ENCODE measurements around the gene TEX26. TPM values are rescaled to one million over a fixed set of nuclear protein-coding genes. Genes with fewer than 3 reads are reported as not detected.

The TEX26 gene
- total RNA-seq, 1 experiment from 2014 or later, result not detected

DNA sequence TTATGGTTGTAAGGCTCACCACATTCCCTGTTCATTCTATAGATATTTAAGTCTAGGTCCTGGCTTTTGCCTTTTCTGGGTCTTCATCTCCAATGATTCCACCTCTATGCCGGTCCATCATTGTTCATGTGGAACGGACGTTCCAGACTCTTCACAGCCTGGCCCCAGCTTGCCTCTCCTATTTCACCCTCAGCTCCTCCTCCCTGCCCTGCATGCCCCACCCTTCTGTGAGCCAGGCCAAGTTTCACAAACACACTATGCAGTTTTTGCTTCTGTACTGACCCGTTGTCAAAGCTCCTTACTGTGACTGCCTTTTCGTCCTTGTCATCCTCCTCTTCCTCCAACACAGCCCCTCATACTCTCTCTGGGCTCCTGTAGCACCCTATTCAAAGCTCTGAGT lies 31.3 kb downstream of the TEX26 start:
- in situ Hi-C loops (cut with HindIII; ENCODE audit: low pct_unique_long_range_greater_than_20kb, low sequenced_read_pairs), result no loop called here
- peak; percentile 10 for DNase-seq (ENCODE audit: low read depth, low spot score)

GRCh38 chr13:30965380-30965779 lies 32.9 kb downstream of the TEX26 start:
- DNase-seq (ENCODE audit: low read depth, low spot score), result no peak
- in situ Hi-C loops (cut with HindIII; ENCODE audit: low pct_unique_long_range_greater_than_20kb, low sequenced_read_pairs), result no loop called here

- in situ Hi-C loops (cut with HindIII; ENCODE audit: low pct_unique_long_range_greater_than_20kb, low sequenced_read_pairs), result no loop called here
- DNase-seq (ENCODE audit: low read depth, low spot score), result no peak
These were observed 33.6 kb downstream of the TEX26 start for GRCh38 chr13:30966101-30966500.

DNA sequence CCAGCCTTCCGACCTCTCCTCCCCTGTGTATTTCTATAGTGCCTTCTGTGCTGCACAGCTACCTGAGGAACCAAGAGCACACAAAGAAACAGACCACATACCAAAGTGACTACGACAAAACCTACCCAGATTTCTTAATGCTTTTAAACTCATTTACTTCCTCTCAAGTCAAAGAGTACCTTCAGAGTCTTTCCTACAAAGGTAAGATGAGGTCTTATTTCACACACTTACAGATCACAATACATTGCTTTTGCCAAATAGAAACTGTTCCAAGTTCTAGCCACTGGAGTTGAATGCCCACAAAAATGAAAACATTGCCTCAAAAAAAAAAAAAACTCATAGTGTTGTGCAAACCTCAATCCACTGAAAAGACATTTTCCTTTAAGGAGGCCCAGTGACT lies 36.4 kb downstream of the TEX26 start:
- in situ Hi-C loops (cut with HindIII; ENCODE audit: low pct_unique_long_range_greater_than_20kb, low sequenced_read_pairs), result no loop called here

DNA sequence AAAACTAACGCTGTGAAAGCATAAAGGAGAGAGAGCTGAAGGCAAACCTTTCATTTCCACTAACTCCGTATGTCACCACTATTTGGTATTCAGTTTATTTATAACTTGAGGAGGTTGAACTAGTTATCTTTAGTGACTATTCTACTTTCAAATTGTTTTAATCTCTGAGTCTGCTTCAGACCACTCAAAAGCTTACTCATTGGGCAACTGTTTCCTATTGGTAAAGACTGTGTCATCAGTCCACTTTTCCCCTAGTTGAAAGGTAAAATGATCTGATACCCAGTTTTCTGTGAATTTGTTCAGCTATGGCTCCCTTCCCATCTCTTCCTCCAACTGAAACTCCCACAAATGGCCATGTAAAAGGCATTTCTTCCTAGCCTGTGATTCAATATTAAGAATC lies 39.1 kb downstream of the TEX26 start:
- in situ Hi-C loops (cut with HindIII; ENCODE audit: low pct_unique_long_range_greater_than_20kb, low sequenced_read_pairs), result no loop called here
- no peak for DNase-seq (ENCODE audit: low read depth, low spot score)

More for the DNA sequence above, 36.4 kb downstream of the TEX26 start:
- no peak for DNase-seq (ENCODE audit: low read depth, low spot score)

DNA sequence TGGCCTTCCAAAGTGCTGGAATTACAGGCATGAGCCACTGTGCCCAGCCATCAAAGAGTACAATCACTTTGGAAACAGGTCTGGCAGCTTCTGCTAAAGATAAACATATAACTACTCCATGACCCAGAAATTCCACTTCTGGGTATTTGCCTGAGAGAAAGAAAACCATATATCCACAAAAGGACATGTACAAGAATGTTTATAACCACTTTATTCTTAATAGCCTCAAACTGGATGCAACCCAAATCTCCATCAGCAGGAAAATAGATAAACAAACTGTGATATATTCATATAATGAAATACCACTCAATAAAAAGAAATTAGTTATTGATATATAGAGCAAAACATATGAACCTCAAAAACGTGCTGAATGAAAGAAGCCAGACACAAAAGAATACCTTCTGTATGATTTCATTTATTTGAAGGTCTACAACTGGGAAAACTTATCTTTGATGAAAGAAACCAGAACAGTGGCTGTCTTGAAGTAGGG lies 40.5 kb downstream of the TEX26 start:
- in situ Hi-C loops (cut with HindIII; ENCODE audit: low pct_unique_long_range_greater_than_20kb, low sequenced_read_pairs), result no loop called here
- DNase-seq (ENCODE audit: low read depth, low spot score), result no peak

GRCh38 chr13:30974350-30974749 lies 41.9 kb downstream of the TEX26 start:
- in situ Hi-C loops (cut with HindIII; ENCODE audit: low pct_unique_long_range_greater_than_20kb, low sequenced_read_pairs), result no loop called here
- DNase-seq (ENCODE audit: low read depth, low spot score), result no peak

GRCh38 chr13:30976025-30976424 lies 43.6 kb downstream of the TEX26 start:
- DNase-seq (ENCODE audit: low read depth, low spot score), result no peak
- in situ Hi-C loops (cut with HindIII; ENCODE audit: low pct_unique_long_range_greater_than_20kb, low sequenced_read_pairs), result no loop called here

- in situ Hi-C loops (cut with HindIII; ENCODE audit: low pct_unique_long_range_greater_than_20kb, low sequenced_read_pairs), result no loop called here
- peak; percentile 76 for DNase-seq (ENCODE audit: low read depth, low spot score)
These were observed 46.8 kb downstream of the TEX26 start for GRCh38 chr13:30978981-30979956.

- no peak for DNase-seq (ENCODE audit: low read depth, low spot score)
These were observed 50.0 kb downstream of the TEX26 start for GRCh38 chr13:30982506-30982905.

DNA sequence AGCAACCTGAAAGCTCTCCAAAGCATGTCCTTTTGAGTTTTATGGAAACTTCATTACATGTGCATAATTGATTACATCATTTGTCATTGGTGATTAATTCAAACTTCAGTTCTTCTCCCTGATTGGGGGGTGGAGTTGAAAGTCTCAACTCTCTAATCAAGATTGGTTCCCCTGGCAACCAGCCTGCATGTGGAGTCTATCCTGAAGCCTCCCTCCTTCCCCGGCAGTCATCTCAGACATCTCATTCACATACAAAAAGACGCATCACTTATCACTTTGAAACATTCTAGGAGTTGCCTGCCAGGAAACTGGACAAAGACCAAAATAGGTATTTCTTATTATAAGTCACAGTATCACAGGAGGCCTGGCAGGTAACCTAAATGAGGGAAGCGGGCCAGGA lies 50.5 kb downstream of the TEX26 start:
- no peak for DNase-seq (ENCODE audit: low read depth, low spot score)
- in situ Hi-C loops (cut with HindIII; ENCODE audit: low pct_unique_long_range_greater_than_20kb, low sequenced_read_pairs), result no loop called here

More at GRCh38 chr13:30982506-30982905, 50.0 kb downstream of the TEX26 start:
- in situ Hi-C loops (cut with HindIII; ENCODE audit: low pct_unique_long_range_greater_than_20kb, low sequenced_read_pairs), result no loop called here

- DNase-seq (ENCODE audit: low read depth, low spot score), result no peak
These were observed 51.0 kb downstream of the TEX26 start for GRCh38 chr13:30983431-30983830.

DNA sequence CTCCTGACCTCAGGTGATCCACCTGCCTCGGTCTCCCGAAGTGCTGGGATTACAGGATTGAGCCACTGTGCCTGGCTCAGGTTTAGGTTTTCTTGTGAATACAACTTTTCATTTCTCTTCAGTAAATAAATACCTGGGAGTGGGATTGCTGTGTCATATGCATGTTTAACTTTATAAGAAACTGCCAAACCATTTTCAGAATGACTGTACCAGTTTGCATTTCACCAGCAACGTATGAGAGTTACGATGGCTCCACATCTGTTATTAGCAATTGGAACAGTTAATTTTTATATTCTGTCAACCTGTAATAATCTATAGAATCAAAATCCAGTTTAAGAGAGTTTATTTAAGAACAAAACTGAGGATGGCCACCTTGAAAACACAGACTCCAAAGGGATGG lies 52.2 kb downstream of the TEX26 start:
- DNase-seq (ENCODE audit: low read depth, low spot score), result no peak
- in situ Hi-C loops (cut with HindIII; ENCODE audit: low pct_unique_long_range_greater_than_20kb, low sequenced_read_pairs), result no loop called here

More at GRCh38 chr13:30983431-30983830, 51.0 kb downstream of the TEX26 start:
- in situ Hi-C loops (cut with HindIII; ENCODE audit: low pct_unique_long_range_greater_than_20kb, low sequenced_read_pairs), result no loop called here

DNA sequence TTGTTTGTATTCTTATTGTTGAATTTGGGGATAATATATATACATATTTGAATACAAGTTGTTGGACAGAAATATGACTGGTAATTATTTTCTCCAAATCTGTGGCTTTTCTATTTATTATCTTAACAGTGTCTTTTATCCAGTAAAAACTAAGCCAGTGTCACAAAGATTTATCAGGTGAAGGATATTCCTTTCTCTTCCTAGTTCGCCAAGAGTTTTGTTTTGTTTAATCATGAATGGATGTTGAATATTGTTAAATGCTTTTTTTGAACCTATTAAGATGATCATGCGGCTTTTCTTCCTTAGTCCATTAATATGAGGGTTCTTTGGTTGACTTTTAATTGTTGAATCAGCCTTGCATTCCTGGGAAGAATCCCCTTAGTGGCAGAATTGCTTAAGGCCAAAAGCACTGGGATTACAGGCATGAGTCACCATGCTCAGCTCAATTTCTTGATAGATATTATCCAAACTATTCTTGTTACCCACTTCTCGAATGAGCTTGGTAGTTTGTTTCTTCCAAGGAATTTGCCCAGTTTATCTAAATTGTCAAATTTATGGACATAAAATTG lies 53.3 kb downstream of the TEX26 start:
- DNase-seq (ENCODE audit: low read depth, low spot score), result no peak
- in situ Hi-C loops (cut with HindIII; ENCODE audit: low pct_unique_long_range_greater_than_20kb, low sequenced_read_pairs), result no loop called here

DNA sequence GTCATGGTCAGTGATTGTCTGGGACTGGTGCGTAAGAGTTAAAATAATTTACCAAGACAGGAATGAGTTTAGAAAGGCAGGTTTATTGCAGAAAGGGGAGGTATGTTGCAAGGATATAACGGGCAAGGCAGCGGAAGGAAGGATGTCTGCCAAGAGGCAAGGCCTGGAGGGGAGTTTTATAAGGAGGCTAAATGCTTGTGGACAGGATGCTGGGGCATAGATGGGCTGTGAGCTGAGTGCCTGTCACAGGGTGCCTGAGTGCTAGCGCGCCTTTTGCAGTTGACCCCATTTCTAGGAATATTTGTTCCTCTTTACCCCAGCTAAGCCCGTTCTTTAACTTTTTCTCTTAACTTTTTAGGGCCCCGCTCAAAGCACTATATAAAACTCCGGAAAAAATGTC lies 58.7 kb downstream of the TEX26 start:
- no peak for DNase-seq (ENCODE audit: low read depth, low spot score)
- in situ Hi-C loops (cut with HindIII; ENCODE audit: low pct_unique_long_range_greater_than_20kb, low sequenced_read_pairs), result no loop called here

- DNase-seq (ENCODE audit: low read depth, low spot score), result no peak
- in situ Hi-C loops (cut with HindIII; ENCODE audit: low pct_unique_long_range_greater_than_20kb, low sequenced_read_pairs), result no loop called here
These were observed 59.5 kb downstream of the TEX26 start for GRCh38 chr13:30991922-30992321.

- DNase-seq (ENCODE audit: low read depth, low spot score), result no peak
- in situ Hi-C loops (cut with HindIII; ENCODE audit: low pct_unique_long_range_greater_than_20kb, low sequenced_read_pairs), result no loop called here
These were observed 62.9 kb downstream of the TEX26 start for GRCh38 chr13:30995331-30995730.

DNA sequence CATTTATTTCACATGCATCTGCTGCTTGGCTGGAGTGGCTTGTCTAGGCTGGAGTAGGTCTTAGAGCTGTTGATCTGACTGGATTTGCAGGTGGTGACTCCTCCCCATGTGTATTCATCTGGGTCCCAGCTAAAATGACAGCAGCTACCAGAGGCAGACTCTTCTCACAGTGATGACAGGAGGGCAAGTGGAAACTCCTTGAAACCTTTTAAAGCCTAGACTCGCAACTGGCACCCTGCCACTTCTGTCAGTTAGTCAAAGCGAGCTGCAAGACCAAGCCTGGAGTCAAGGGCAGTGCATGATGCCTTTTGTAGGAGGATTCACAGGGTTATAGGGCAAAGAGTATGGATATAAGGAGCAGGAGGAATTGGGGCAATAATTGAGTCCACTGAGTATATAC lies 65.2 kb downstream of the TEX26 start:
- no peak for DNase-seq (ENCODE audit: low read depth, low spot score)
- in situ Hi-C loops (cut with HindIII; ENCODE audit: low pct_unique_long_range_greater_than_20kb, low sequenced_read_pairs), result no loop called here
